Ishikawa (cell line): Measurements from ENCODE around the gene NCOA4.
A peak's percentile ranks its signal among the peaks of the same experiment; 100 is the strongest.

Experiments used
- CEBPB ChIP-seq: IDR thresholded peaks from 2 replicates; pipeline ENCODE4 v1.6.1; 2012
- CREB1 ChIP-seq: IDR thresholded peaks from 2 replicates; pipeline ENCODE4 v1.6.1; 2012; ENCODE audit warnings: low read depth
- EGR1 ChIP-seq: IDR thresholded peaks from 2 replicates; pipeline ENCODE4 v1.6.1; 2012
- EP300 ChIP-seq: IDR thresholded peaks from 2 replicates; pipeline ENCODE4 v1.6.1; 2012; ENCODE audit warnings: borderline replicate concordance
- FOXM1 ChIP-seq: IDR thresholded peaks from 2 replicates; pipeline ENCODE4 v1.6.1; 2012; ENCODE audit warnings: low read depth, borderline replicate concordance
- MAX ChIP-seq: IDR thresholded peaks from 2 replicates; pipeline ENCODE4 v1.6.1; 2012
- NFIC ChIP-seq: IDR thresholded peaks from 2 replicates; pipeline ENCODE4 v1.6.1; 2012
- RAD21 ChIP-seq: IDR thresholded peaks from 2 replicates; pipeline ENCODE4 v1.6.1; 2012; ENCODE audit warnings: low read depth
- REST ChIP-seq: IDR thresholded peaks from 2 replicates; pipeline ENCODE4 v1.6.1; 2012; ENCODE audit warnings: low read depth, mild to moderate bottlenecking
- TAF1 ChIP-seq: IDR thresholded peaks from 2 replicates; pipeline ENCODE4 v1.6.1; 2012; ENCODE audit warnings: low read depth, mild to moderate bottlenecking
- TCF12 ChIP-seq: IDR thresholded peaks from 2 replicates; pipeline ENCODE4 v1.6.1; 2012; ENCODE audit warnings: low read depth
- TEAD4 ChIP-seq: IDR thresholded peaks from 2 replicates; pipeline ENCODE4 v1.6.1; 2012
- USF1 ChIP-seq: IDR thresholded peaks from 2 replicates; pipeline ENCODE4 v1.6.1; 2012
- YY1 ChIP-seq: IDR thresholded peaks from 2 replicates; pipeline ENCODE4 v1.6.1; 2012; ENCODE audit warnings: low read depth
- ZBTB7A ChIP-seq: IDR thresholded peaks from 2 replicates; pipeline ENCODE4 v1.6.1; 2012; ENCODE audit warnings: low read depth

Gene NCOA4

GRCh38 chr10:46030091-46030937 is at the start of gene NCOA4:
Gene NCOA4, minus strand, starts transcription at chr10:46030623. Its CDS starts 13,943 bp downstream, at chr10:46016680.
- TF ChIP-seq FOXM1 (no peak), MAX (peak; percentile 70), EGR1 (peak; percentile 56; the same call in 1 of the 2 replicates), TAF1 (peak; percentile 84), REST (no peak)

GRCh38 chr10:46079831-46080585 is 49.6 kb upstream of the NCOA4 start:
- TF ChIP-seq RAD21 (no peak), MAX (no peak), REST (no peak), USF1 (no peak), EP300 (no peak), NFIC (no peak), FOXM1 (no peak), CREB1 (no peak), TCF12 (no peak), TEAD4 (no peak)

- TF ChIP-seq TAF1: no peak
- no peak for TF ChIP-seq EGR1
- TF ChIP-seq NFIC: no peak
- TF ChIP-seq REST: no peak
- TF ChIP-seq CREB1: no peak
- TF ChIP-seq MAX: no peak
- no peak for TF ChIP-seq USF1
- no peak for TF ChIP-seq CEBPB
- no peak for TF ChIP-seq EP300
- TF ChIP-seq ZBTB7A: no peak
- no peak for TF ChIP-seq RAD21
- no peak for TF ChIP-seq FOXM1
- TF ChIP-seq YY1: no peak
- no peak for TF ChIP-seq TEAD4
- TF ChIP-seq TCF12: no peak
Observed at GRCh38 chr10:46077731-46078413, 47.4 kb upstream of the NCOA4 start.
